Measurements from ENCODE around the gene TXNDC2. TPM values are rescaled to one million over a fixed set of nuclear protein-coding genes. Genes with fewer than 3 reads are reported as not detected.

The TXNDC2 gene
- total RNA-seq, 1 experiment from 2014 or later = not detected

DNA sequence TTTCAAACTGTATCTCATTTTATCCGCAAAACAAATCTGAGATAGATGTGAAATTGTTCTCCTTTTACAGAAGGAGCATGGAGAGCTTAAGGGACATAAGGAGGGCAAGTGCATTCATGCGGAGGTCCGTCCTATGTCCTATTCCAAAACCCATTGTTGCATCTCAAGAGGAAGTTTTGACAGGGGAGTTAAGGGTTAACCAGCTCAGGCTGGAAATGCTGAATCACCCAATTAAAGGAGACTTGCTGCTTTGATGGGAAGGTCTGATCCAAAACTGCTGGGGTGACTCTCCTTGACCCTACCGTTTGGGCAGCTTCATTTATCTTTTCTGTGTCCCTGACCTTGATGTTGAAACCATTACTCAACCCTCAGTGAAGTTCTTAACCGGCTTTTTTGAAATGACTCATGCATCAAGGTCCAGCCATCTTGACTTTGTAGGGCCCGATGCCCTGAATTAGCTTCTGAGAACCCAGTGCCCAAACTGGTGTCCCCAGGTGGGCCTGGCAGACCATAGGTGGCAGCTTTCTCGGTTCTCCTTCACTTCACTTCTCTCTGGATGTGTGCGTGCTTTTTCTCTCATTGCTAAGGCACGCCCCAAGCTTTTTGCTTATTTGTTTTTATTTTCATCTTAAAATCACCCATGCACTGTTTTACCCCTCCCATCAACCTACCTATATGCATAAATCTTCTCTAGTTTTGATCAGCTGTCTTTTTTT, 15.9 kb upstream of the TXNDC2 start:
- Mint-ChIP-seq H3K9me3 (ENCODE audit: unreplicated experiment) (peaks cover 15% of the 10 kb centered on the region), H3K27ac (ENCODE audit: unreplicated experiment) (peak overlapping the region; percentile 51), H3K4me1 (ENCODE audit: low read depth, unreplicated experiment) (peaks cover 33% of the 10 kb centered on the region), H3K4me3 (ENCODE audit: unreplicated experiment) (no peak overlapping the region), H3K36me3 (ENCODE audit: insufficient read depth, unreplicated experiment) (peaks cover 12% of the 10 kb centered on the region), H3K27me3 (ENCODE audit: insufficient read depth, unreplicated experiment) (no peaks in the 10 kb centered on the region)
- peaks cover 31% of the 10 kb centered on the region for H3K4me1 ChIP-seq
- no peaks in the 10 kb centered on the region for H3K27me3 ChIP-seq (replicated peaks; ENCODE audit: control insufficient read depth, insufficient read depth, low read length)
- intact Hi-C loops (cut with micrococcal nuclease; ENCODE audit: unreplicated experiment) = no loop called here
- ChIA-PET CTCF (no interaction called here), POLR2A (interaction anchor here (0.6 to 0.8 kb wide), 2 partner anchors 18 to 44 kb away, joined by 3 to 6 read pairs; partner anchors contain the start of gene VAPA)
- no TSS peak for BruUV-seq (replicated peaks)
- TF ChIP-seq, protein P1, sequence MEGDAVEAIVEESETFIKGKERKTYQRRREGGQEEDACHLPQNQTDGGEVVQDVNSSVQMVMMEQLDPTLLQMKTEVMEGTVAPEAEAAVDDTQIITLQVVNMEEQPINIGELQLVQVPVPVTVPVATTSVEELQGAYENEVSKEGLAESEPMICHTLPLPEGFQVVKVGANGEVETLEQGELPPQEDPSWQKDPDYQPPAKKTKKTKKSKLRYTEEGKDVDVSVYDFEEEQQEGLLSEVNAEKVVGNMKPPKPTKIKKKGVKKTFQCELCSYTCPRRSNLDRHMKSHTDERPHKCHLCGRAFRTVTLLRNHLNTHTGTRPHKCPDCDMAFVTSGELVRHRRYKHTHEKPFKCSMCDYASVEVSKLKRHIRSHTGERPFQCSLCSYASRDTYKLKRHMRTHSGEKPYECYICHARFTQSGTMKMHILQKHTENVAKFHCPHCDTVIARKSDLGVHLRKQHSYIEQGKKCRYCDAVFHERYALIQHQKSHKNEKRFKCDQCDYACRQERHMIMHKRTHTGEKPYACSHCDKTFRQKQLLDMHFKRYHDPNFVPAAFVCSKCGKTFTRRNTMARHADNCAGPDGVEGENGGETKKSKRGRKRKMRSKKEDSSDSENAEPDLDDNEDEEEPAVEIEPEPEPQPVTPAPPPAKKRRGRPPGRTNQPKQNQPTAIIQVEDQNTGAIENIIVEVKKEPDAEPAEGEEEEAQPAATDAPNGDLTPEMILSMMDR (IDR thresholded peaks at IDR 0.05; ENCODE audit: insufficient read depth in 1 of 2, low read depth in 1 of 2, low read length in 1 of 2, severe bottlenecking in 1 of 2, unreplicated experiment in 1 of 2) = no peak
- no peak overlapping the region for H3K4me3 ChIP-seq (ENCODE audit: low read depth, low read length)
- peak in 1 of 2 experiments; percentile 41 for DNase-seq
- H3K36me3 ChIP-seq (ENCODE audit: control insufficient read depth, insufficient read depth, low read length) = no peaks in the 10 kb centered on the region
- H3K9me3 ChIP-seq = peaks cover 12% of the 10 kb centered on the region

DNA sequence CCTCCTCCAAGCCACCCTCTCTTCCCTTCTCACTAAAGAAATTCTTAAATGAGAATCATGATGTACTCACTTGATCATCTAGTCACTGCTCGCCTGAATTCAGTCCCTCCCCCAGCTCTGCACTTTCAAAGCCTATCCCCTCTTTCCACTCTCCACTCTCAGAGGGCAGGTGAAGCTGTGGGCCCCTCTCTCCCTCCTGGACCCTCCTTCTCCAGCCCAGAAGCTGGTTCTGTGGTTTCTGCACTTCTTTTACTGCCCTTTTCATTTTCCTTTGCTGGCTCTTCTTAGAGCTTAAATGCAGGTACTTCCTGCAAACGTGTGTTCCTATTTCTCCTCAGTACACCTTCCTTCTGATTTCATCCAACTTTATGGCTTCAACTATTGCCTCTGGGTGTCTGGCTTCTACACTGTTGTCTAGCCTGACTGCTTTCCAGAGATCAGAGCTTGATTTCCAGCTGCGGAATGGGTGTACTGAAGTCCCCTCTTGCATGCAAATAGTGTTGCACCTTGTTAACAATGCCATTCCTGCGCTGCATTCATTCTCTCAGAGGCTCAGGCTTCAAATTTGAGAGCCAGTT, 15.3 kb upstream of the TXNDC2 start:
- TF ChIP-seq, protein P1 (IDR thresholded peaks at IDR 0.05; ENCODE audit: insufficient read depth in 1 of 2, low read depth in 1 of 2, low read length in 1 of 2, severe bottlenecking in 1 of 2, unreplicated experiment in 1 of 2) = no peak
- POLR2A ChIA-PET = no interaction called here
- Histone ChIP-seq H3K27me3 (replicated peaks; ENCODE audit: control insufficient read depth, insufficient read depth, low read length) (no peaks in the 10 kb centered on the region), H3K9me3 (peaks cover 9% of the 10 kb centered on the region), H3K4me1 (peaks cover 33% of the 10 kb centered on the region), H3K4me3 (ENCODE audit: low read depth, low read length) (no peak overlapping the region), H3K36me3 (ENCODE audit: control insufficient read depth, insufficient read depth, low read length) (no peaks in the 10 kb centered on the region)
- H3K4me1 Mint-ChIP-seq (ENCODE audit: low read depth, unreplicated experiment) = peaks cover 39% of the 10 kb centered on the region
- BruUV-seq (replicated peaks) = no TSS peak
- no peak for DNase-seq
- H3K36me3 Mint-ChIP-seq (ENCODE audit: insufficient read depth, unreplicated experiment) = peaks cover 9% of the 10 kb centered on the region
- peak overlapping the region; percentile 51 for H3K27ac Mint-ChIP-seq (ENCODE audit: unreplicated experiment)
- H3K27me3 Mint-ChIP-seq (ENCODE audit: insufficient read depth, unreplicated experiment) = no peaks in the 10 kb centered on the region
- intact Hi-C loops (cut with micrococcal nuclease; ENCODE audit: unreplicated experiment) = no loop called here
- CTCF ChIA-PET = no interaction called here
- peaks cover 11% of the 10 kb centered on the region for H3K9me3 Mint-ChIP-seq (ENCODE audit: unreplicated experiment)
- H3K4me3 Mint-ChIP-seq (ENCODE audit: unreplicated experiment) = peak overlapping the region; percentile 7

DNA sequence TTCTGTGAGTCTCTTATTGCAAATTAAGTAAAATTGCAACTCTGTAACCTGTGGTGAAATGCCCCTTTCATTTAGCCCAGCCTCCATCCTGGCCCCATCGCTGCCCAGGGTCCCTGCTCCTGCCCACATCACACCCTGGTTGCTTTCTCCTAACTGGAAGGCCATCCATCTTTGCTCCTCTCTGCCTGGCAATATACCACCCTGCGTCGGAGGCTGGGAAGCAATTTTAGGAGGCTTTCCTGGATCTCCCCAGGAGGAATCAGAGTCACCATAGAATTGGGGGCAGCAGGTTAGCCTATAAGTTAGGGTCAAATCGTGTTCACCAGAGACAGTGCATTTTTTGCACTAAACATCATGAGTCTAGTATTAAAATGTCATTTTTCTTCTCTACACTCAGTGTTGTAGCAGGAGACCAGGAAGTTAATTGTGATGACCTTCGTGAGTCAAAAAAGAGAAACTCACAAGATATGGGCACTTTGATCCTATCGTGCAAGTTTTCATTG, 14.5 kb upstream of the TXNDC2 start:
- H3K4me3 Mint-ChIP-seq (ENCODE audit: unreplicated experiment) = no peak overlapping the region
- DNase-seq = no peak
- H3K27me3 Mint-ChIP-seq (ENCODE audit: insufficient read depth, unreplicated experiment) = no peaks in the 10 kb centered on the region
- Histone ChIP-seq H3K27me3 (replicated peaks; ENCODE audit: control insufficient read depth, insufficient read depth, low read length) (no peaks in the 10 kb centered on the region), H3K4me3 (ENCODE audit: low read depth, low read length) (no peak overlapping the region), H3K4me1 (peaks cover 41% of the 10 kb centered on the region), H3K36me3 (ENCODE audit: control insufficient read depth, insufficient read depth, low read length) (no peaks in the 10 kb centered on the region), H3K9me3 (peaks cover 2% of the 10 kb centered on the region; the same call in 1 of the 2 replicates)
- ChIA-PET CTCF (no interaction called here), POLR2A (no interaction called here)
- peaks cover 42% of the 10 kb centered on the region for H3K4me1 Mint-ChIP-seq (ENCODE audit: low read depth, unreplicated experiment)
- H3K9me3 Mint-ChIP-seq (ENCODE audit: unreplicated experiment) = peaks cover 3% of the 10 kb centered on the region
- intact Hi-C loops (cut with micrococcal nuclease; ENCODE audit: unreplicated experiment) = no loop called here
- H3K36me3 Mint-ChIP-seq (ENCODE audit: insufficient read depth, unreplicated experiment) = peaks cover 2% of the 10 kb centered on the region
- TF ChIP-seq, protein P1 (IDR thresholded peaks at IDR 0.05; ENCODE audit: insufficient read depth in 1 of 2, low read depth in 1 of 2, low read length in 1 of 2, severe bottlenecking in 1 of 2, unreplicated experiment in 1 of 2) = no peak
- BruUV-seq (replicated peaks) = no TSS peak
- H3K27ac Mint-ChIP-seq (ENCODE audit: unreplicated experiment) = peak overlapping the region; percentile 51
